Upper lobe of left lung (tissue), 6 donors: Measurements from ENCODE around the gene EVI5L. TPM values are rescaled to one million over a fixed set of nuclear protein-coding genes. Genes with fewer than 3 reads are reported as not detected.

Source experiments
- ATAC-seq, 2 donors: fragments of 200-7000 bp; cut with Tn5 transposase; one replicate each; pipeline ENCODE4 v1.9.1; 2022; ENCODE audit warnings: mild to moderate bottlenecking in 2 of 2, moderate library complexity in 2 of 2; ENCODE audit not compliant: low FRiP score in 2 of 2
- DNase-seq, 2 donors: peaks; one replicate each; pipeline ENCODE4 v3.0.0-alpha.2; 2019 to 2020
- H3K27ac ChIP-seq, 4 donors: fragments of 200-600 bp; sonication (generic); one replicate each; pipeline ENCODE4 v1.5.1; 2016 to 2019
- H3K27me3 ChIP-seq, 4 donors: fragments of 200-600 bp; sonication (generic); one replicate each; pipeline ENCODE4 v1.5.1; 2017 to 2019
- H3K36me3 ChIP-seq, 4 donors: fragments of 200-600 bp; sonication (generic); one replicate each; pipeline ENCODE4 v1.5.1; 2016 to 2019
- H3K4me1 ChIP-seq, 4 donors: fragments of 200-600 bp; sonication (generic); one replicate each; pipeline ENCODE4 v1.5.1; 2018 to 2019
- H3K4me3 ChIP-seq, 4 donors: fragments of 200-600 bp; sonication (generic); one replicate each; pipeline ENCODE4 v1.5.1; 2017 to 2019; ENCODE audit warnings: mild to moderate bottlenecking in 2 of 4, moderate library complexity in 1 of 4
- H3K9me3 ChIP-seq, 4 donors: fragments of 200-600 bp; sonication (generic); one replicate each; pipeline ENCODE4 v1.5.1; 2018 to 2019
- CTCF ChIP-seq, 6 experiments: fragments of 450-650 bp in 4 of 6; fragments of 200-600 bp in 2 of 6; sonication (generic) in 2 of 6; IDR thresholded peaks; one replicate each; pipeline ENCODE4 v1.5.1; 2016 to 2019; ENCODE audit warnings: antibody characterized with exemption in 6 of 6
- EP300 ChIP-seq, 4 donors: sonication (generic); formaldehyde crosslinking; IDR thresholded peaks; one replicate each; pipeline ENCODE4 v1.5.1; 2017; ENCODE audit warnings: antibody characterized with exemption in 4 of 4, control low read depth in 2 of 4
- POLR2A ChIP-seq, 4 donors: fragments of 450-650 bp; IDR thresholded peaks; one replicate each; pipeline ENCODE4 v1.5.1; 2016 to 2017; ENCODE audit warnings: antibody characterized with exemption in 4 of 4, mild to moderate bottlenecking in 2 of 4
- POLR2AphosphoS5 ChIP-seq, 2 donors: sonication (generic); formaldehyde crosslinking; IDR thresholded peaks; one replicate each; pipeline ENCODE4 v1.5.1; 2017; ENCODE audit warnings: antibody characterized with exemption in 2 of 2
- WGBS, 2 donors: methylation state at CpG; one replicate each; pipeline ENCODE4 v1.1.5; 2017 to 2018; 5-methylcytosine and 5-hydroxymethylcytosine counted together
- total RNA-seq, 6 donors: library from RNA; depleted of rRNA in 4 of 6; stranded (reverse); fragments of >200 nt in 4 of 6; gene quantifications; one replicate each; pipeline versions ENCODE4 v1.1.0 to v1.2.1, GENCODE V29; 2016 to 2021
- donor health status: DM: no; HTN: no; CAD: no; lungs with moderate emphysema.
- donor health status: DM: no; HTN: yes; CAD: no; lungs with severe emphysema.

The EVI5L gene
- total RNA-seq, result 10 to 100 TPM; 12.0 to 24.1 (median 15.6) TPM

GRCh38 chr19:7829561-7830271 lies at the start of gene EVI5L:
Gene EVI5L (plus strand): TSS chr19:7830218. CDS start chr19:7846543, 16,325 bp downstream.
- 0 to 1% methylated on average over 18 to 37 of the region's 45 CpGs for WGBS, 2 donors

GRCh38 chr19:7781157-7781556 lies 48.9 kb upstream of the EVI5L start:
- 58 to 63% methylated on average over 12 of the region's 12 CpGs for WGBS, 2 donors
- no peak for TF ChIP-seq EP300 (IDR thresholded peaks at IDR 0.05)
- no peak for TF ChIP-seq CTCF (IDR thresholded peaks at IDR 0.05)
- TF ChIP-seq POLR2A (IDR thresholded peaks at IDR 0.05), result no peak
- TF ChIP-seq POLR2AphosphoS5 (IDR thresholded peaks at IDR 0.05), result no peak
- peaks cover 0 to 12% (median 7%) of the 10 kb centered on the region in 4 donors for H3K4me1 ChIP-seq
- no peak overlapping the region for H3K27ac ChIP-seq
- no peak overlapping the region for H3K4me3 ChIP-seq
- no peaks in the 10 kb centered on the region for H3K36me3 ChIP-seq
- DNase-seq, result no peak
- no peaks in the 10 kb centered on the region for H3K9me3 ChIP-seq
- no peaks in the 10 kb centered on the region for H3K27me3 ChIP-seq
- no peak for ATAC-seq

More at GRCh38 chr19:7829561-7830271, at the start of gene EVI5L:
- peak; percentile 32 to 33 for TF ChIP-seq POLR2AphosphoS5 (IDR thresholded peaks at IDR 0.05)
- TF ChIP-seq EP300 (IDR thresholded peaks at IDR 0.05), result no peak
- Histone ChIP-seq H3K27ac (peak within 1 kb of the TSS in 2 of 4 donors; percentile 54 to 59), H3K36me3 (no peaks in the 10 kb centered on the region), H3K4me1 (peaks cover 24 to 42% (median 33%) of the 10 kb centered on the region in 4 donors), H3K4me3 (peak within 1 kb of the TSS; percentile 77 to 95 (median 85)), H3K9me3 (no peaks in the 10 kb centered on the region), H3K27me3 (no peaks in the 10 kb centered on the region)
- DNase-seq, result peak; percentile 99 to 100
- peak; percentile 95 to 97 for ATAC-seq

- WGBS, 2 donors, result 29 to 34% methylated on average over 8 of the region's 8 CpGs
- peak in 1 of 2 donors; percentile 78 for DNase-seq
- Histone ChIP-seq H3K36me3 (no peaks in the 10 kb centered on the region), H3K27ac (no peak overlapping the region), H3K4me1 (peaks cover 4 to 29% (median 19%) of the 10 kb centered on the region in 4 donors), H3K4me3 (no peak overlapping the region), H3K9me3 (no peaks in the 10 kb centered on the region), H3K27me3 (peaks cover 0 to 16% (median 10%) of the 10 kb centered on the region in 4 donors)
- peak; percentile 69 to 78 for ATAC-seq
- no peak for TF ChIP-seq EP300 (IDR thresholded peaks at IDR 0.05)
- no peak for TF ChIP-seq CTCF (IDR thresholded peaks at IDR 0.05)
- no peak for TF ChIP-seq POLR2AphosphoS5 (IDR thresholded peaks at IDR 0.05)
- TF ChIP-seq POLR2A (IDR thresholded peaks at IDR 0.05), result no peak
These were observed 46.0 kb upstream of the EVI5L start for GRCh38 chr19:7783991-7784423.

- H3K27me3 ChIP-seq, result peaks cover 0 to 24% (median 14%) of the 10 kb centered on the region in 4 donors
- no peak overlapping the region for H3K4me3 ChIP-seq
- TF ChIP-seq EP300 (IDR thresholded peaks at IDR 0.05) (no peak), CTCF (IDR thresholded peaks at IDR 0.05) (no peak), POLR2A (IDR thresholded peaks at IDR 0.05) (no peak), POLR2AphosphoS5 (IDR thresholded peaks at IDR 0.05) (no peak)
- no peak overlapping the region for H3K27ac ChIP-seq
- ATAC-seq (no peak), DNase-seq (no peak)
- no peaks in the 10 kb centered on the region for H3K36me3 ChIP-seq
- no peaks in the 10 kb centered on the region for H3K9me3 ChIP-seq
- peaks cover 9 to 37% (median 26%) of the 10 kb centered on the region in 4 donors for H3K4me1 ChIP-seq
These were observed 45.2 kb upstream of the EVI5L start for GRCh38 chr19:7784856-7785255.

GRCh38 chr19:7787141-7787540 lies 42.9 kb upstream of the EVI5L start:
- WGBS, 2 donors, result 17 to 45% methylated on average over 9 to 10 of the region's 10 CpGs
- ATAC-seq (peak in 1 of 2 donors; percentile 54), DNase-seq (no peak)
- Histone ChIP-seq H3K27ac (no peak overlapping the region), H3K9me3 (no peaks in the 10 kb centered on the region), H3K4me3 (peak overlapping the region in 1 of 4 donors; percentile 39), H3K27me3 (peaks cover 0 to 24% (median 14%) of the 10 kb centered on the region in 4 donors), H3K36me3 (no peaks in the 10 kb centered on the region), H3K4me1 (peaks cover 9 to 37% (median 26%) of the 10 kb centered on the region in 4 donors)
- TF ChIP-seq EP300 (IDR thresholded peaks at IDR 0.05) (no peak), CTCF (IDR thresholded peaks at IDR 0.05) (no peak), POLR2AphosphoS5 (IDR thresholded peaks at IDR 0.05) (no peak), POLR2A (IDR thresholded peaks at IDR 0.05) (no peak)
